SK-N-SH (cell line): Measurements from ENCODE around the gene NR1I2. TPM values are rescaled to one million over a fixed set of nuclear protein-coding genes. Genes with fewer than 3 reads are reported as not detected.

Experiments used
- CTCF ChIA-PET: fragments of 300-600, 350-600 bp; formaldehyde crosslinking; extraction: SDS; loops from one replicate; lab custom pipeline; 2021; lab: Yijun Ruan, JAX
- POLR2A ChIA-PET: fragments of 350-600 bp; sonication (Branson Sonifier 250); formaldehyde crosslinking; extraction: SDS; loops from one replicate; lab custom pipeline; 2020; ENCODE audit warnings: antibody characterized with exemption, inconsistent platforms; lab: Yijun Ruan, JAX
- DNase-seq: peaks from one replicate; pipeline ENCODE4 v3.0.0; 2012
- H2AFZ ChIP-seq: fragments of 200-600 bp; sonication (generic); 2 replicates; pipeline ENCODE4 v1.8.1; 2016; ENCODE audit warnings: antibody characterized with exemption, mild to moderate bottlenecking, low read depth
- H3F3A ChIP-seq: fragments of 200-600 bp; sonication (generic); replicated peaks from 2 replicates; pipeline ENCODE3; 2016; ENCODE audit warnings: antibody characterized with exemption, mild to moderate bottlenecking; ENCODE audit not compliant: insufficient read depth
- H3K27ac ChIP-seq, 2 experiments: fragments of 200-500 bp in 1 of 2; fragments of 200-600 bp in 1 of 2; sonication (Bioruptor generic) in 1 of 2; sonication (generic), shearing (Covaris generic) in 1 of 2; 2 replicates each; pipeline versions ENCODE4 v1.5.1 to v1.6.1; 2014 to 2016; ENCODE audit warnings: low read depth in 2 of 2, inconsistent platforms in 1 of 2, low read length in 1 of 2, mild to moderate bottlenecking in 1 of 2, mixed read lengths in 1 of 2
- H3K27me3 ChIP-seq: fragments of 200-600 bp; sonication (generic), shearing (Covaris generic); 2 replicates; pipeline ENCODE4 v1.6.1; 2016; ENCODE audit warnings: mixed run types; ENCODE audit not compliant: insufficient read depth
- H3K36me3 ChIP-seq, 2 experiments: fragments of 200-500 bp in 1 of 2; fragments of 200-600 bp in 1 of 2; sonication (Bioruptor generic) in 1 of 2; sonication (generic) in 1 of 2; replicated peaks in 1 of 2; 2 replicates each; pipeline versions ENCODE3 to v1.5.1; 2014 to 2016; ENCODE audit warnings: low read length in 1 of 2, mild to moderate bottlenecking in 1 of 2; ENCODE audit not compliant: insufficient read depth in 2 of 2, control insufficient read depth in 1 of 2
- H3K4me1 ChIP-seq, 2 experiments: fragments of 200-500 bp in 1 of 2; fragments of 200-600 bp in 1 of 2; sonication (Bioruptor generic) in 1 of 2; sonication (generic), shearing (Covaris generic) in 1 of 2; 2 replicates each; pipeline versions ENCODE4 v1.5.1 to v1.6.1; 2014 to 2016; ENCODE audit warnings: low read depth in 1 of 2, low read length in 1 of 2, mixed run types in 1 of 2; ENCODE audit not compliant: insufficient read depth in 2 of 2, control insufficient read depth in 1 of 2
- H3K4me2 ChIP-seq: fragments of 200-600 bp; sonication (generic), shearing (Covaris generic); 2 replicates; pipeline ENCODE4 v1.6.1; 2017; ENCODE audit warnings: mixed run types
- H3K4me3 ChIP-seq, 2 experiments: fragments of 200-500 bp in 1 of 2; fragments of 200-600 bp in 1 of 2; sonication (Bioruptor generic) in 1 of 2; sonication (generic), shearing (Covaris generic) in 1 of 2; 2 replicates each; pipeline versions ENCODE4 v1.5.1 to v1.8.1; 2014 to 2016; ENCODE audit warnings: low read depth in 2 of 2, inconsistent platforms in 1 of 2, low read length in 1 of 2, mild to moderate bottlenecking in 1 of 2, mixed read lengths in 1 of 2, moderate library complexity in 1 of 2
- H3K79me2 ChIP-seq: fragments of 200-600 bp; sonication (generic); 2 replicates; pipeline ENCODE4 v1.8.1; 2017; ENCODE audit warnings: mild to moderate bottlenecking; ENCODE audit not compliant: insufficient read depth
- H3K9ac ChIP-seq: fragments of 200-600 bp; sonication (generic); 2 replicates; pipeline ENCODE4 v1.6.1; 2017; ENCODE audit warnings: mixed run types
- H3K9me2 ChIP-seq: fragments of 200-600 bp; sonication (generic); 2 replicates; pipeline ENCODE4 v1.6.1; 2017; ENCODE audit warnings: mixed run types
- H3K9me3 ChIP-seq: fragments of 200-600 bp; sonication (generic); 2 replicates; pipeline ENCODE4 v1.6.1; 2017; ENCODE audit warnings: mixed run types, mild to moderate bottlenecking, moderate library complexity
- H4K20me1 ChIP-seq: fragments of 200-600 bp; sonication (generic); 2 replicates; pipeline ENCODE4 v1.6.1; 2017; ENCODE audit warnings: mild to moderate bottlenecking, mixed run types; ENCODE audit not compliant: insufficient read depth
- CTCF ChIP-seq: fragments of 200-600 bp; sonication (generic); IDR thresholded peaks from 2 replicates; pipeline ENCODE4 v1.6.1; 2017; ENCODE audit warnings: antibody characterized with exemption, mild to moderate bottlenecking, moderate library complexity
- FOXJ3 ChIP-seq: sonication (generic); formaldehyde crosslinking; IDR thresholded peaks from 2 replicates; pipeline ENCODE4 v1.5.1; 2020; ENCODE audit warnings: mild to moderate bottlenecking, missing genetic modification reagents
- GABPA ChIP-seq: IDR thresholded peaks from 2 replicates; pipeline ENCODE4 v1.4.0; 2012; ENCODE audit warnings: low read depth, mild to moderate bottlenecking
- GATA2 ChIP-seq: sonication (generic); formaldehyde crosslinking; IDR thresholded peaks from 2 replicates; pipeline ENCODE4 v1.5.0; 2020; ENCODE audit warnings: mild to moderate bottlenecking, missing genetic modification reagents
- MEF2A ChIP-seq: IDR thresholded peaks from 2 replicates; pipeline ENCODE4 v1.4.0; 2012; ENCODE audit warnings: low read depth, borderline replicate concordance
- MXI1 ChIP-seq: IDR thresholded peaks from 2 replicates; pipeline ENCODE4 v1.6.1; 2012; ENCODE audit warnings: mild to moderate bottlenecking, low read depth, low read length, improper control_type of control experiment
- NRF1 ChIP-seq: IDR thresholded peaks from 2 replicates; pipeline ENCODE4 v1.6.1; 2012; ENCODE audit warnings: low read depth, mild to moderate bottlenecking, low read length
- PBX3 ChIP-seq: IDR thresholded peaks from 2 replicates; pipeline ENCODE4; 2012
- RCOR1 ChIP-seq: fragments of 150-350 bp; IDR thresholded peaks from 2 replicates; pipeline ENCODE4 v1.6.1; 2017; ENCODE audit warnings: antibody characterized with exemption, low read length
- REST ChIP-seq: IDR thresholded peaks from 2 replicates; pipeline ENCODE4 v1.6.1; 2012; ENCODE audit warnings: mild to moderate bottlenecking, low read depth, low read length, moderate library complexity
- RFX5 ChIP-seq: IDR thresholded peaks from 2 replicates; pipeline ENCODE4 v1.6.1; 2012; ENCODE audit warnings: mild to moderate bottlenecking, improper control_type of control experiment, low read length
- RXRA ChIP-seq: IDR thresholded peaks from 2 replicates; pipeline ENCODE4 v1.4.0; 2012; ENCODE audit warnings: low read depth, mild to moderate bottlenecking, borderline replicate concordance
- SIN3A ChIP-seq: IDR thresholded peaks from 2 replicates; pipeline ENCODE4 v1.6.1; 2012; ENCODE audit warnings: low read depth, mild to moderate bottlenecking, low read length, moderate library complexity, borderline replicate concordance
- TAF1 ChIP-seq: IDR thresholded peaks from 2 replicates; pipeline ENCODE4 v1.6.1; 2012; ENCODE audit warnings: low read depth, mild to moderate bottlenecking, low read length, moderate library complexity, borderline replicate concordance
- TEAD4 ChIP-seq: IDR thresholded peaks from 2 replicates; pipeline ENCODE4 v1.4.0; 2012; ENCODE audit warnings: mild to moderate bottlenecking, borderline replicate concordance; ENCODE audit not compliant: insufficient read depth
- USF1 ChIP-seq: IDR thresholded peaks from 2 replicates; pipeline ENCODE4 v1.4.0; 2012; ENCODE audit warnings: low read depth, borderline replicate concordance
- WGBS: methylation state at CpG from one replicate; pipeline ENCODE4 v1.1.6; 2017; ENCODE audit warnings: low lambda C conversion rate; 5-methylcytosine and 5-hydroxymethylcytosine counted together
- polyA plus RNA-seq, 3 experiments: library from polyadenylated mRNA; depleted of rRNA; stranded (reverse); fragments of >200 nt; gene quantifications; 2 replicates each; pipeline ENCODE4 v1.2.3, GENCODE V29; 2012
- TF ChIP-seq, protein P1 (sequence below): fragments of 150-350 bp; IDR thresholded peaks from 2 replicates; pipeline ENCODE4 v1.6.1; 2016; ENCODE audit warnings: mild to moderate bottlenecking, low read depth, low read length
- TF ChIP-seq, protein P2 (sequence below): IDR thresholded peaks from 2 replicates; pipeline ENCODE4 v1.4.0; 2012; ENCODE audit warnings: low read depth, borderline replicate concordance

The NR1I2 gene
- polyA plus RNA-seq, 1 of the 3 experiments (the other 2 are of a cell fraction): 0.03 TPM

DNA sequence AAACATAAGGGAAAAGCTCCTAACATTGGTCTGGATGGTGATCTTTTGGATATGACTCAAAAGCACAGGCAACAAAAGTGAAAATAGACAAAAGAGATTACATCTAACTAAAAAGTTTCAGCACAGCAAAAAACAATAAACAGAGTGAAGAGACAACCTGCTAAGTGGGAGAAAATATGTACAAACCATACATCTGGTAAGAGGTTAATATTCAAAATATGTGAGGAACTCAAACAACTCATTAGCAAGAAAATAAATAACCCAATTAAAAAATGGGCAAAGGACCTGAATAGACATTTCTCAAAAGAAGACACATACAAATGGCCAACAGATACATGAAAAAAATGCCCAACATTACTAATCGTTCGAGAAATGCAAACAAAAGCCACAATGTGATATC is 19.0 kb upstream of the NR1I2 start:
- 74% methylated on average over 2 of the region's 2 CpGs for WGBS
- no peak for DNase-seq
- no peak overlapping the region for H3K4me3 ChIP-seq
- H3K4me2 ChIP-seq: no peak overlapping the region
- CTCF ChIA-PET: no interaction called here
- H3K9me3 ChIP-seq: peaks cover 6% of the 10 kb centered on the region
- 0 out of 2 replicates have a peak, but pooled peaks cover 3% of the 10 kb centered on the region for H3K9me2 ChIP-seq
- no peaks in the 10 kb centered on the region for H3K36me3 ChIP-seq
- H3K79me2 ChIP-seq: no peaks in the 10 kb centered on the region
- no peak overlapping the region for H3K9ac ChIP-seq
- H3K27me3 ChIP-seq: no peaks in the 10 kb centered on the region
- H3K4me1 ChIP-seq: no peaks in the 10 kb centered on the region
- POLR2A ChIA-PET: no interaction called here
- H3F3A ChIP-seq: no peaks in the 10 kb centered on the region
- no peaks in the 10 kb centered on the region for H4K20me1 ChIP-seq
- no peak overlapping the region for H2AFZ ChIP-seq
- no peak for TF ChIP-seq TAF1
- TF ChIP-seq GATA2 (CRISPR knock-in tag): no peak
- TF ChIP-seq REST: no peak
- TF ChIP-seq GABPA: no peak
- no peak for TF ChIP-seq SIN3A
- no peak for TF ChIP-seq PBX3
- no peak for TF ChIP-seq RXRA
- TF ChIP-seq NRF1: no peak
- no peak for TF ChIP-seq MXI1
- TF ChIP-seq RCOR1: no peak
- no peak for TF ChIP-seq TEAD4
- no peak for TF ChIP-seq USF1
- no peak for TF ChIP-seq RFX5
- no peak for TF ChIP-seq MEF2A
- TF ChIP-seq FOXJ3: no peak
- TF ChIP-seq, protein P1, sequence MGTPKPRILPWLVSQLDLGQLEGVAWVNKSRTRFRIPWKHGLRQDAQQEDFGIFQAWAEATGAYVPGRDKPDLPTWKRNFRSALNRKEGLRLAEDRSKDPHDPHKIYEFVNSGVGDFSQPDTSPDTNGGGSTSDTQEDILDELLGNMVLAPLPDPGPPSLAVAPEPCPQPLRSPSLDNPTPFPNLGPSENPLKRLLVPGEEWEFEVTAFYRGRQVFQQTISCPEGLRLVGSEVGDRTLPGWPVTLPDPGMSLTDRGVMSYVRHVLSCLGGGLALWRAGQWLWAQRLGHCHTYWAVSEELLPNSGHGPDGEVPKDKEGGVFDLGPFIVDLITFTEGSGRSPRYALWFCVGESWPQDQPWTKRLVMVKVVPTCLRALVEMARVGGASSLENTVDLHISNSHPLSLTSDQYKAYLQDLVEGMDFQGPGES: no peak
- no peak for TF ChIP-seq CTCF
- TF ChIP-seq, protein P2, sequence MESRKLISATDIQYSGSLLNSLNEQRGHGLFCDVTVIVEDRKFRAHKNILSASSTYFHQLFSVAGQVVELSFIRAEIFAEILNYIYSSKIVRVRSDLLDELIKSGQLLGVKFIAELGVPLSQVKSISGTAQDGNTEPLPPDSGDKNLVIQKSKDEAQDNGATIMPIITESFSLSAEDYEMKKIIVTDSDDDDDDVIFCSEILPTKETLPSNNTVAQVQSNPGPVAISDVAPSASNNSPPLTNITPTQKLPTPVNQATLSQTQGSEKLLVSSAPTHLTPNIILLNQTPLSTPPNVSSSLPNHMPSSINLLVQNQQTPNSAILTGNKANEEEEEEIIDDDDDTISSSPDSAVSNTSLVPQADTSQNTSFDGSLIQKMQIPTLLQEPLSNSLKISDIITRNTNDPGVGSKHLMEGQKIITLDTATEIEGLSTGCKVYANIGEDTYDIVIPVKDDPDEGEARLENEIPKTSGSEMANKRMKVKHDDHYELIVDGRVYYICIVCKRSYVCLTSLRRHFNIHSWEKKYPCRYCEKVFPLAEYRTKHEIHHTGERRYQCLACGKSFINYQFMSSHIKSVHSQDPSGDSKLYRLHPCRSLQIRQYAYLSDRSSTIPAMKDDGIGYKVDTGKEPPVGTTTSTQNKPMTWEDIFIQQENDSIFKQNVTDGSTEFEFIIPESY: no peak
- TF ChIP-seq, all 33 proteins: peak for 0
- H3K27ac ChIP-seq: no peak overlapping the region
